Nephron (organoid): ENCODE measurements around the gene UBALD1.

ENCODE experiments used
- H3K27ac Mint-ChIP-seq, 3 experiments: 2 replicates each; pipeline ENCODE4 v1.8.0; 2020; ENCODE audit warnings: mixed read lengths in 3 of 3, mild to moderate bottlenecking in 2 of 3, moderate library complexity in 1 of 3
- H3K27me3 Mint-ChIP-seq: 2 replicates; pipeline ENCODE4 v1.8.0; 2021; ENCODE audit warnings: low read depth, mild to moderate bottlenecking, moderate library complexity, mixed read lengths
- H3K36me3 Mint-ChIP-seq: 2 replicates; pipeline ENCODE4 v1.8.0; 2020; ENCODE audit warnings: low read depth, mixed read lengths
- H3K4me1 Mint-ChIP-seq: 2 replicates; pipeline ENCODE4 v1.8.0; 2020; ENCODE audit warnings: mixed read lengths
- H3K4me3 Mint-ChIP-seq, 3 experiments: 2 replicates each; pipeline ENCODE4 v1.8.0; 2020; ENCODE audit warnings: mild to moderate bottlenecking in 3 of 3, mixed read lengths in 3 of 3, moderate library complexity in 2 of 3
- H3K9me3 Mint-ChIP-seq: 2 replicates; pipeline ENCODE4 v1.8.0; 2020; ENCODE audit warnings: mixed read lengths
- CTCF ChIP-seq, 3 experiments: fragments of 200-600 bp; sonication (generic); IDR thresholded peaks; one replicate each; pipeline ENCODE4 v1.5.0; 2021; ENCODE audit warnings: antibody characterized with exemption in 3 of 3; ENCODE audit not compliant: unreplicated experiment in 3 of 3

The UBALD1 gene

GRCh38 chr16:4624827-4625559 lies 10.3 kb upstream of the UBALD1 start:
- no peak for TF ChIP-seq CTCF (IDR thresholded peaks at IDR 0.05; ENCODE audit: unreplicated experiment in 3 of 3)
- H3K27me3 Mint-ChIP-seq, result peaks cover 3% of the 10 kb centered on the region
- H3K9me3 Mint-ChIP-seq, result peaks cover 5% of the 10 kb centered on the region
- peaks cover 11% of the 10 kb centered on the region for H3K36me3 Mint-ChIP-seq
- H3K4me3 Mint-ChIP-seq, result peak overlapping the region; percentile 99 to 100 (median 100)
- peak overlapping the region; percentile 95 to 98 (median 98) for H3K27ac Mint-ChIP-seq
- H3K4me1 Mint-ChIP-seq, result peaks cover 28% of the 10 kb centered on the region

GRCh38 chr16:4624015-4624826 lies 9.5 kb upstream of the UBALD1 start, which contains the start of gene MGRN1:
Gene MGRN1 (plus strand): TSS chr16:4624826. CDS start chr16:4624961, 135 bp downstream.
- Mint-ChIP-seq H3K9me3 (peaks cover 4% of the 10 kb centered on the region), H3K27me3 (peaks cover 3% of the 10 kb centered on the region), H3K36me3 (peaks cover 9% of the 10 kb centered on the region), H3K27ac (peak within 1 kb of the TSS; percentile 95 to 98 (median 98)), H3K4me3 (peak within 1 kb of the TSS; percentile 99 to 100 (median 100)), H3K4me1 (peaks cover 28% of the 10 kb centered on the region)
- TF ChIP-seq CTCF (IDR thresholded peaks at IDR 0.05; ENCODE audit: unreplicated experiment in 3 of 3), result peak; percentile 87 to 93 (median 88)

- Mint-ChIP-seq H3K27ac (peak overlapping the region; percentile 66 to 98 (median 93)), H3K9me3 (no peaks in the 10 kb centered on the region), H3K27me3 (peaks cover 3% of the 10 kb centered on the region), H3K4me3 (peak overlapping the region; percentile 41 to 91 (median 79)), H3K4me1 (peaks cover 30% of the 10 kb centered on the region), H3K36me3 (peaks cover 4% of the 10 kb centered on the region)
- no peak for TF ChIP-seq CTCF (IDR thresholded peaks at IDR 0.05; ENCODE audit: unreplicated experiment in 3 of 3)
These were observed 8.9 kb upstream of the UBALD1 start for GRCh38 chr16:4623593-4623992.

GRCh38 chr16:4618645-4619418 lies 4.1 kb upstream of the UBALD1 start:
- no peak for TF ChIP-seq CTCF (IDR thresholded peaks at IDR 0.05; ENCODE audit: unreplicated experiment in 3 of 3)
- Mint-ChIP-seq H3K4me1 (peaks cover 27% of the 10 kb centered on the region), H3K36me3 (no peaks in the 10 kb centered on the region), H3K27ac (peak overlapping the region; percentile 71 to 99 (median 78)), H3K4me3 (peak overlapping the region; percentile 47 to 93 (median 69)), H3K27me3 (peaks cover 3% of the 10 kb centered on the region), H3K9me3 (no peaks in the 10 kb centered on the region)

- peaks cover 3% of the 10 kb centered on the region for H3K27me3 Mint-ChIP-seq
- peak overlapping the region; percentile 71 to 99 (median 78) for H3K27ac Mint-ChIP-seq
- peak overlapping the region; percentile 69 to 93 (median 89) for H3K4me3 Mint-ChIP-seq
- peaks cover 27% of the 10 kb centered on the region for H3K4me1 Mint-ChIP-seq
- TF ChIP-seq CTCF (IDR thresholded peaks at IDR 0.05; ENCODE audit: unreplicated experiment in 3 of 3), result no peak
- H3K36me3 Mint-ChIP-seq, result no peaks in the 10 kb centered on the region
- H3K9me3 Mint-ChIP-seq, result no peaks in the 10 kb centered on the region
These were observed 3.2 kb upstream of the UBALD1 start for GRCh38 chr16:4617880-4618279.
